ENCODE measurements around the gene PUSL1. TPM values are rescaled to one million over a fixed set of nuclear protein-coding genes. Genes with fewer than 3 reads are reported as not detected.

PUSL1 gene
- total RNA-seq, 1 experiment from 2014 or later: 35.1 TPM

- Histone ChIP-seq H3K4me3 (no peak overlapping the region), H3K27ac (peak overlapping the region; percentile 68), H3K4me1 (replicated peaks) (peaks cover 56% of the 10 kb centered on the region), H3K36me3 (peaks cover 61% of the 10 kb centered on the region), H3K9me3 (replicated peaks) (no peaks in the 10 kb centered on the region), H3K27me3 (replicated peaks) (no peaks in the 10 kb centered on the region)
- DNase-seq (ENCODE audit: low read depth in 1 of 2, low spot score in 2 of 2): no peak
Measured at GRCh38 chr1:1343811-1344421, 35.5 kb downstream of the PUSL1 start.

- peak; percentile 96 to 99 for DNase-seq (ENCODE audit: low read depth in 1 of 2, low spot score in 2 of 2)
- H3K27me3 ChIP-seq (replicated peaks): no peaks in the 10 kb centered on the region
- peaks cover 61% of the 10 kb centered on the region for H3K36me3 ChIP-seq
- peaks cover 59% of the 10 kb centered on the region for H3K4me1 ChIP-seq (replicated peaks)
- H3K4me3 ChIP-seq: peak overlapping the region; percentile 8
- no peaks in the 10 kb centered on the region for H3K9me3 ChIP-seq (replicated peaks)
- peak overlapping the region; percentile 68 for H3K27ac ChIP-seq
Measured at GRCh38 chr1:1344655-1345361, 36.4 kb downstream of the PUSL1 start.

- H3K9me3 ChIP-seq (replicated peaks): no peaks in the 10 kb centered on the region
- peak in 1 of 2 experiments; percentile 91 for DNase-seq (ENCODE audit: low read depth in 1 of 2, low spot score in 2 of 2)
- H3K4me1 ChIP-seq (replicated peaks): peaks cover 59% of the 10 kb centered on the region
- H3K27ac ChIP-seq: peak overlapping the region; percentile 68
- no peaks in the 10 kb centered on the region for H3K27me3 ChIP-seq (replicated peaks)
- peaks cover 56% of the 10 kb centered on the region for H3K36me3 ChIP-seq
- H3K4me3 ChIP-seq: peak overlapping the region; percentile 8
Measured at GRCh38 chr1:1345384-1345783, 37.0 kb downstream of the PUSL1 start.

GRCh38 chr1:1345860-1346500 is 37.6 kb downstream of the PUSL1 start:
- H3K4me1 ChIP-seq (replicated peaks): peaks cover 59% of the 10 kb centered on the region
- H3K27ac ChIP-seq: peak overlapping the region; percentile 68
- H3K9me3 ChIP-seq (replicated peaks): no peaks in the 10 kb centered on the region
- H3K4me3 ChIP-seq: peak overlapping the region; percentile 8
- H3K27me3 ChIP-seq (replicated peaks): no peaks in the 10 kb centered on the region
- H3K36me3 ChIP-seq: peaks cover 50% of the 10 kb centered on the region
- DNase-seq (ENCODE audit: low read depth in 1 of 2, low spot score in 2 of 2): no peak

GRCh38 chr1:1346501-1346890 is 38.1 kb downstream of the PUSL1 start:
- peaks cover 59% of the 10 kb centered on the region for H3K4me1 ChIP-seq (replicated peaks)
- peak overlapping the region; percentile 68 for H3K27ac ChIP-seq
- H3K9me3 ChIP-seq (replicated peaks): no peaks in the 10 kb centered on the region
- no peaks in the 10 kb centered on the region for H3K27me3 ChIP-seq (replicated peaks)
- no peak overlapping the region for H3K4me3 ChIP-seq
- no peak for DNase-seq (ENCODE audit: low read depth in 1 of 2, low spot score in 2 of 2)
- H3K36me3 ChIP-seq: peaks cover 47% of the 10 kb centered on the region

- peaks cover 59% of the 10 kb centered on the region for H3K4me1 ChIP-seq (replicated peaks)
- peaks cover 47% of the 10 kb centered on the region for H3K36me3 ChIP-seq
- H3K9me3 ChIP-seq (replicated peaks): no peaks in the 10 kb centered on the region
- H3K4me3 ChIP-seq: peak overlapping the region; percentile 100
- H3K27ac ChIP-seq: no peak overlapping the region
- DNase-seq (ENCODE audit: low read depth in 1 of 2, low spot score in 2 of 2): no peak
- no peaks in the 10 kb centered on the region for H3K27me3 ChIP-seq (replicated peaks)
Measured at GRCh38 chr1:1347026-1347595, 38.7 kb downstream of the PUSL1 start.

GRCh38 chr1:1347663-1348419 is 39.4 kb downstream of the PUSL1 start:
- no peaks in the 10 kb centered on the region for H3K27me3 ChIP-seq (replicated peaks)
- peak overlapping the region; percentile 100 for H3K4me3 ChIP-seq
- peaks cover 59% of the 10 kb centered on the region for H3K4me1 ChIP-seq (replicated peaks)
- H3K36me3 ChIP-seq: peaks cover 51% of the 10 kb centered on the region
- H3K9me3 ChIP-seq (replicated peaks): no peaks in the 10 kb centered on the region
- DNase-seq (ENCODE audit: low read depth in 1 of 2, low spot score in 2 of 2): no peak
- H3K27ac ChIP-seq: peak overlapping the region; percentile 26

- Histone ChIP-seq H3K4me1 (replicated peaks) (peaks cover 55% of the 10 kb centered on the region), H3K9me3 (replicated peaks) (no peaks in the 10 kb centered on the region)
- no peak for DNase-seq (ENCODE audit: low read depth in 1 of 2, low spot score in 2 of 2)
Measured at GRCh38 chr1:1348420-1349255, 40.2 kb downstream of the PUSL1 start.

GRCh38 chr1:1349256-1350012 is 41.0 kb downstream of the PUSL1 start, which contains the start of gene DVL1:
Gene DVL1, minus strand, starts transcription at chr1:1349418. Its CDS starts 353 bp downstream, at chr1:1349065.
- peaks cover 58% of the 10 kb centered on the region for H3K36me3 ChIP-seq
- peaks cover 47% of the 10 kb centered on the region for H3K4me1 ChIP-seq (replicated peaks)
- peak; percentile 73 to 74 for DNase-seq (ENCODE audit: low read depth in 1 of 2, low spot score in 2 of 2)
- no peaks in the 10 kb centered on the region for H3K9me3 ChIP-seq (replicated peaks)
- H3K27ac ChIP-seq: peak within 1 kb of the TSS; percentile 89
- H3K27me3 ChIP-seq (replicated peaks): no peaks in the 10 kb centered on the region
- peak within 1 kb of the TSS; percentile 100 for H3K4me3 ChIP-seq

More at GRCh38 chr1:1348420-1349255, 40.2 kb downstream of the PUSL1 start:
- Histone ChIP-seq H3K27me3 (replicated peaks) (no peaks in the 10 kb centered on the region), H3K36me3 (peaks cover 58% of the 10 kb centered on the region), H3K27ac (peak overlapping the region; percentile 26; the same call in 1 of the 2 replicates), H3K4me3 (peak overlapping the region; percentile 100)

GRCh38 chr1:1351511-1352427 is 43.4 kb downstream of the PUSL1 start:
- peaks cover 25% of the 10 kb centered on the region for H3K4me1 ChIP-seq (replicated peaks)

GRCh38 chr1:1352786-1353388 is 44.5 kb downstream of the PUSL1 start:
- no peak for DNase-seq (ENCODE audit: low read depth in 1 of 2, low spot score in 2 of 2)
- H3K4me1 ChIP-seq (replicated peaks): peaks cover 20% of the 10 kb centered on the region
- H3K27me3 ChIP-seq (replicated peaks): no peaks in the 10 kb centered on the region
- H3K36me3 ChIP-seq: peaks cover 53% of the 10 kb centered on the region
- H3K4me3 ChIP-seq: no peak overlapping the region
- no peak overlapping the region for H3K27ac ChIP-seq
- H3K9me3 ChIP-seq (replicated peaks): no peaks in the 10 kb centered on the region

More at GRCh38 chr1:1351511-1352427, 43.4 kb downstream of the PUSL1 start:
- peaks cover 54% of the 10 kb centered on the region for H3K36me3 ChIP-seq
- no peaks in the 10 kb centered on the region for H3K9me3 ChIP-seq (replicated peaks)
- DNase-seq (ENCODE audit: low read depth in 1 of 2, low spot score in 2 of 2): no peak
- H3K27me3 ChIP-seq (replicated peaks): no peaks in the 10 kb centered on the region
- no peak overlapping the region for H3K27ac ChIP-seq
- H3K4me3 ChIP-seq: no peak overlapping the region

Measured in SJSA1 (cell line).